Measurements from ENCODE around the gene UBE2D1.

GRCh38 chr10:58359541-58359940 lies 24.7 kb downstream of the UBE2D1 start:
- no peak for TF ChIP-seq CTCF (IDR thresholded peaks at IDR 0.05)
- no peak for TF ChIP-seq EP300 (IDR thresholded peaks at IDR 0.05)

Measured in sigmoid colon (tissue), 4 donors.